HUDEP-2 (cell line): Measurements from ENCODE around the gene BCR.
"Not testable (repeated sequence)": the region's sequence is repeated elsewhere in the genome, so short reads cannot be mapped to it uniquely, and the experiment has no call there.

ENCODE experiments used
- DNase-seq, 76 experiments: peaks; one replicate each; lab custom pipeline; 2025; ENCODE audit not compliant: unreplicated experiment in 76 of 76; lab: John Stamatoyannopoulos, UW

The BCR gene

DNA sequence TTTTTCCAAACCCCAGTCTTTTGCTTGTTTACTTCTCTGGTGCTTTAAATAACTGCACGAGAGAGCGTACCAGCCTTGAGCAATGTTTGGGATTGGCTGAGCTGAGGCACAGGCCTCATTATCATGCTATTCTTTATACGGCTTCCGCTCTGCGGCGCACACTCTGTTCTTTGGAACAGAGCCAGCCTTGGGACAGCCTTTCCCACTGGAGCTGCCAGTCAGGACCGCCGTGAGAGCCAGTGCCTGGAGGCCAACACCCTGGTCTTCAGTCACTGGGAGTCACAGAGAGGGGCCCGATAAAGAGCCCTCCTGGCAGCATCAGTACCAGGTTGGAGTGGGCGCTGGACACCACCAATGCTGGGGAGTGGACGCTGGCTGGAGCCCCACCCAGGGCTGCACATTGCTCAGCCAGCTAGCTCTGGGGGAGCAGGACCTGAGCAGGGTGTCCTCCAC lies 125.6 kb downstream of the BCR start:
- DNase-seq, result no peak

DNA sequence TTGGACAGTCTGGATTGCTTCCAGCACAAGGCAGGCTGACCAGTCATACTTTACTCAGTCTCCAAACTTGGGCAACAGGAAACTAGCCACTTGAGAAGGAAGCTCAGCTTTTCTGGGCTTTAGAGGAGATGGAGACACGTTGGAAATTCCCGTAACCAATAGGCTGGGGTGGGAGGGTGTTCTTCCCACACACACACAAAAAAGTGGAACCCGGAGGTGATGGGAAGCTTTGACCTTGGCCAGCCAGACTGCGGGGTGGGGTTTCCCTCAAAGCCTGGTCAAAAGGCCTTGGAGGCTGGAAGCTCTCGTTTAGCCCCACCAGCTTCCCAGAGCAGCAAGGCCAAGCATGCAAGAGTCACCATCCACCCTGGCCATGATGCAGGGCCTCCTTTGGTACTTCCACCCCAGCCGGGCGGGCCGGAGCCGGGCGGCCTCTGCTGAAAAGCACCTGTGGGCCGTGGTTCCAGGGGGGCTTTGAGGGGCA lies 126.2 kb downstream of the BCR start:
- DNase-seq, result no peak

GRCh38 chr22:23306926-23307325 lies 126.6 kb downstream of the BCR start:
- no peak for DNase-seq

- not testable (repeated sequence) for DNase-seq
These were observed 127.2 kb downstream of the BCR start for GRCh38 chr22:23307511-23307910.

GRCh38 chr22:23309261-23309660 lies 129.0 kb downstream of the BCR start:
- not testable (repeated sequence) for DNase-seq

GRCh38 chr22:23310443-23311097 lies 130.3 kb downstream of the BCR start:
- not testable (repeated sequence) for DNase-seq

DNA sequence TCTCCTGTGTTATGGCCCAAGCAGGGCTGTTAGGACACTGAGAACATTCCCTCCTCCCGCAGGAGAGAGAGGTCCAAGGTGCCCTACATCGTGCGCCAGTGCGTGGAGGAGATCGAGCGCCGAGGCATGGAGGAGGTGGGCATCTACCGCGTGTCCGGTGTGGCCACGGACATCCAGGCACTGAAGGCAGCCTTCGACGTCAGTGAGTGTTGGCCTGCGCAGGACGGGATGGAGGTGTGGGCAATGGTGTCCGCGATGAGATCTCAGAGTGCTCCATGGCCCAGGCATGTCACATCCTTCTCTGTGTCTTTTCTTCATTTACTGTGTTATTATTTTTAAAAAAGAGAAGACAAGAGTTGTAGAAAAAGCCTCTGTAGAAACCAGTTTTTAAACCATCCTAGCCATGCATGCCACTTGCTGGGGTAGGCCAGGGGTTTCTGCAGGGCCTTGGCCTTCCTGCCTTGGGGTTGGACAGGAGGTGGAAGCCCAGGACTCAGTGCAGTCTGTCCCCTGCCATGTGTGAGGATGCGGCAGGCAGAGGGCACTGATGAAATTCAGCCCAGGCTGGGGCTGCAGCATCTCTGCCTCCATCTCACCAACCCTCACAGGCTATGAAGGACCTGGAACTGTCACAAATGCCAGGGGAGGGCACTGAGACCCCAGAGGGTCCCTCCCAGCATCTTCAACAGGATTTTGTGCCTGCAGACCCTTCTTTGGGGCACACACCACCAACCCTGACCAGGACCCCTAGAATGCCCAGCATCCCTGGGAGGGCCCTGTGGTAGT lies 131.5 kb downstream of the BCR start:
- DNase-seq, result not testable (repeated sequence)

DNA sequence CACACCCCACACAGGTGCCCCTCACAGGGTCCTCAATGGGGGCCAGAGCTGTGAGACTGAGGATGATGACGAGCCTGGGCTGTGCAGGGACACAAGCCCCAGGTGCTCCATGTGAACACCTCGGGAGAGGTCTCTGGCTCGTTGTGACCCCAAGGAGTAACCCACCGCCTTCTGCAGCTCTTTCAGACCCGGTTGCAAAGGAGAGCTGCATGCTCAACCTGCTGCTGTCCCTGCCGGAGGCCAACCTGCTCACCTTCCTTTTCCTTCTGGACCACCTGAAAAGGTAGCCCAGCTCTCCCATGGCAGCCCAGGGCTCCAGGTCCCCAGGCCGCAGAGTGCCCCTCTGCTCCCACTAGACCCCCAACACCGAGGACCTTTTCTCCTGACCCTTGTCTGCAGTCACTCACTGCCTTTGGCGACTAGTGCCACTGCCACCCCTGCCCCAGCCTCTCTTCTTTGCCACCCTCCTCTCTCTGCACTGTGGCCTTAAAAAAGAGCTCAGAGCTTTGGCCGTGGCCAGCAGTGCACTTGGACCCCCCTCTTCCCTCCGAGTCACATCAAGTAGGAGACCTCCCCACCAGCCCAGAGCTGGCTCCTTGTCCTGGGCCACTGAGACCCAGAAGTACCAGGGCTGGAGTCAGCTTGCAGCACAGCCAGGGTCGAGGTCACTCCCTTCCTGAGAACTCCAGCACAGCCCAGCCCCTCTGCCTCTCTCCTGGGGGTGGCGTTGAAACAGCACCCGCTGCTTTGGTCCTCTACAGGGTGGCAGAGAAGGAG lies 133.7 kb downstream of the BCR start:
- no peak for DNase-seq

- DNase-seq, result peak in 20 of 76 experiments; percentile 1 to 36 (median 8)
These were observed 135.1 kb downstream of the BCR start for GRCh38 chr22:23315341-23315917.

GRCh38 chr22:23316596-23316995 lies 136.3 kb downstream of the BCR start:
- not testable (repeated sequence) for DNase-seq

- not testable (repeated sequence) for DNase-seq
These were observed 138.0 kb downstream of the BCR start for GRCh38 chr22:23318316-23318715.

- not testable (repeated sequence) for DNase-seq
These were observed 142.3 kb downstream of the BCR start for GRCh38 chr22:23322497-23323080.

DNA sequence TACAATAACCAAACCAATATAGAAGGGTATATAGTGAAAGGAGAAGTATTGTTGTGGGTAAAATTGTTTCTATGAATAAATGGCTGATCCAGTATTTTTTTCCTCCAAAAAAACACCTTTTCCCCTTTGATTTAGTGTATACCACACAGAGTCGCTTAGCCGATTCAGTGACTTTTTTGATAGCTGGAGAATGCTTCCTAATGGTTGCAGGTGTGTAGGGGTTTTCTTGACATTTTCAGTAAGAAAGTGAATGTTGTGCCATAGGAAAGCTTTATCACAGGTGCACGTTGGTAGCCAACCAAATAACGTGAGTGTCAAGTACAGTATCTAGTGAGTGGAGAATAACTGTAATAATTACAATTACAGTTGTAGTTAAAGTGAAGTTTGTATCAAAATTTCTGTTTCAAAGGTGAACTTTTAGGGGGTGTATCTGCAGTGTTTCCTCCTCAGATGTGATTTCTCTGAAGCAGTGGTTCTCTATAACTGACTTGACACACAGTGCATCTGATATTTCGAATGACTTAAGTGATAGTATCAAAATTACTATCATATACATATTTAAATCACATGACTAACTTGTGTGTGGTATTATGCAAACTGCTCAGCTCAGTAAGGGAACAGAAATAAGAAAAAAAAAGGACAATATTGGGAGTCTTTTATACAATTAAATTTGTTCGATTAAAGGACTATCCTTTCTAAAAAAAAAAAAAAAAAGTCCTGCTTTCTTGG lies 143.8 kb downstream of the BCR start:
- DNase-seq, result not testable (repeated sequence)

DNA sequence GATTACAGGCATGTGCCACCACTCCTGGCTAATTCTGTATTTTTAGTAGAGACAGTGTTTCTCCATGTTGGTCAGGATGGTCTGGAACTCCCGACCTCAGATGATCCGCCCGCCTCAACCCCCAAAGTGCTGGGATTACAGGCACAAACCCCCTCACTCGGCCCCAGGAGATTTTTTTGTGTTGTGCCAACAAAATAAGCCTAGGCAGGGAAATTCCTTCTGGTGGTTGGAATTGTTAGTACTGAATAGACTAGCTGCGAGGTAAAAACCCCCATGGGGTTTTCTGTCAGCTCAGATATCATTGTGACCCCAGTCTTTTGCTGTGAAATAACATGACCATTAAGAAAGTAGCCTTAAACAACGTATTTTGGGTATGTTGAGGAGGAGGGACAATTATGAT lies 144.9 kb downstream of the BCR start:
- no peak for DNase-seq

DNA sequence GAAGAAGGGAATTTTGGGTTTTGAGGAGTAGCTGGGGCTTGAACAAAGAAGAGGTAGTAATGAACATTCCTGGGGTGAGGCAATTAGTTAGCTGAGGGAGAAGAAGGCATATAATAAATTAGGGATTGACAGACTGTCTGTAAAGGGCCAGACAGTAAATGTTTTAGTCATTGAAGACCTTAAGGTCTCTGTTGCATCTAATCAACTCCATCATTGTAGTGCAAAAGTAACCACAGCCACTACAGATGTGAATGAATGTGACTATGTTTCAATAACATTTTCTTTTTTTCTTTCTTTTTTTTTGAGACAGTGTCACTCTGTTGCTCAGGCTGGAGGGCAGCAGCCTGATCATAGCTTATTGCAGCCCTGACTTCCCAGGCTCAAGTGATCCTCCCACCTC lies 153.5 kb downstream of the BCR start:
- DNase-seq, result not testable (repeated sequence)

DNA sequence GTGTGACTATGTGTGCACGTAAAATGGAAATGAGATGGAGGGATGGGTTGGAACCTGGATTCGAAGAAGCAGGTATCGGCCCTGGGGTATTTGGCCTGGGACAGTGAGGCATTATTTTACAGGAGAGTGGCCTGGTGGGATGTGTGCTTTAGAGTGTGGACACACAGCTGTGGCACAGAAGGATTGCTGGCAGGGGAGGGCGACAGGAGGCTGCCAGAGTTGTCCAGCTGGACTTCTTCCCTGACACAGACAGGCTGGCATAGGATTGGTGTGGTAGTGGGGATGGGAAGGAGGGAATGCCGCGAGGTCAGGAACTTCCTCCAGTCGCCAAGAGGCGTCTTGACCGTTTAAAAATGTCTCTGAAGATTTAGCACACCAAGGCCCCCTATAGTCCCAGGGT lies 157.4 kb downstream of the BCR start:
- DNase-seq, result not testable (repeated sequence)

GRCh38 chr22:23341942-23342695 lies 161.8 kb downstream of the BCR start:
- DNase-seq, result not testable (repeated sequence)

DNA sequence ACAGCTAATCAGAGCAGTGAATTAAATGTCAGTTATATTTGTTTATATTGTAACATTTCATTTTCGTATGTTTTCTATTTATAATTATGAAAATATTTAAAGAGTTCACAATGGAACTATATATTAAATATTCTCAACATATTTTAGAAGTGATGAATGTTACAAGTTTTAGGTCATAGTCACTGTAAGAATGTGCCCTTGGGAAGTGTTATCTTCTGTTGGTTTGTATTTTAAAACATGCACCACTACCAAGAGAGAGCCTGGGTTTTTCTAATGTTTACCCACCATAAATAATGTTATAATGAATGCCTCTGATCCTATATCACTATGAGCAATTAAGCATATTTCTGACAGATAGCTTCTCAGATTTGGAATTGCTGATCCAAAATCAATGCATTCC lies 171.0 kb downstream of the BCR start:
- DNase-seq, result no peak

DNA sequence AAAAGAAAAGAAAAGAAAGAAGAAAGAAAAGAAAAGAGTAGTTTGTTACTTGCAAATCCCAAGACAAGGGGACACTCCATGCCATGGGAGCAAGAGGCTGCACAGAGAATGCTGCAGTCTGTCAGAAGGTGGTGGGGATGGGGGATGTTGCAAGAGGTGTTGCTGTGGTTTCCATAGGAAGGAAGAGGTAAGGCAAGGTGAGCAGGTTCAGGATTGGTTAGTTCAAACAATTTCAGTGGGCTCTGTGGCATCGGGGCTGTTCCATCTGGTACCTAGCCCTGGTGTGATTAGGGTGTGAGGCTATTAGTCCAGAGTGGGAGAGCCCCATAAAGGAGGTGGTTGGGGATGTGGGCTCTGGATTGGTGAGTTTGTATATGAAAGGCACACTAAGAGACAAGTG lies 172.7 kb downstream of the BCR start:
- DNase-seq, result no peak
